Upper lobe of left lung (tissue), 4 donors: Measurements from ENCODE around the gene HERC2.

ENCODE experiments used
- CTCF ChIP-seq, 6 experiments: fragments of 450-650 bp in 4 of 6; fragments of 200-600 bp in 2 of 6; sonication (generic) in 2 of 6; IDR thresholded peaks; one replicate each; pipeline ENCODE4 v1.5.1; 2016 to 2019; ENCODE audit warnings: antibody characterized with exemption in 6 of 6
- EP300 ChIP-seq, 4 donors: sonication (generic); formaldehyde crosslinking; IDR thresholded peaks; one replicate each; pipeline ENCODE4 v1.5.1; 2017; ENCODE audit warnings: antibody characterized with exemption in 4 of 4, control low read depth in 2 of 4
- POLR2A ChIP-seq, 4 donors: fragments of 450-650 bp; IDR thresholded peaks; one replicate each; pipeline ENCODE4 v1.5.1; 2016 to 2017; ENCODE audit warnings: antibody characterized with exemption in 4 of 4, mild to moderate bottlenecking in 2 of 4
- POLR2AphosphoS5 ChIP-seq, 2 donors: sonication (generic); formaldehyde crosslinking; IDR thresholded peaks; one replicate each; pipeline ENCODE4 v1.5.1; 2017; ENCODE audit warnings: antibody characterized with exemption in 2 of 2

GRCh38 chr15:28082891-28083684 lies 238.9 kb downstream of the HERC2 start:
- no peak for TF ChIP-seq POLR2A (IDR thresholded peaks at IDR 0.05)
- TF ChIP-seq CTCF (IDR thresholded peaks at IDR 0.05), result no peak
- TF ChIP-seq POLR2AphosphoS5 (IDR thresholded peaks at IDR 0.05), result no peak
- TF ChIP-seq EP300 (IDR thresholded peaks at IDR 0.05), result no peak
